GM12873 (cell line): ENCODE data around the gene NUTF2.

Source experiments
- TF ChIP-seq, protein P1 (sequence below): IDR thresholded peaks from 2 replicates; pipeline ENCODE4 v1.5.1; 2012; ENCODE audit warnings: low read depth, mild to moderate bottlenecking, moderate library complexity, low read length, control low read depth; ENCODE audit not compliant: insufficient read depth; ENCODE audit errors: missing control alignments

The NUTF2 gene

DNA sequence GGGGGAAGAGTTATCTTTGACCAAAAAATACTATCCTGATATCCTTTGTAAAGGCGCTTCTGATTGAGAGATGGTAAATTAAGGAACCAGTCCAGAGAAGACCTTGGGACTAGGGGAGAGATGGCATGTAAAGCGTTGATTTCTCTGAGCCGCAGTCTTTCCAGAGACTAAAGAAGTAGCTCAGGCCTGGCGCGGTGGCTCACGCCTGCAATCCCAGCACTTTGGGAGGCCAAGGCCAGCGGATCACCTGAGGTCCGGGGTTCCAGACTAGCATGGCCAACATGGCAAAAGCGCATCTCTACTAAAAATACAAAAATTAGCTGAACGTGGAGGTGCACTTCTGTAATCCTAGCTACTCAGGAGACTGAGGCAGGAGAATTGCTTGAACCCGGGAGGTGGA lies 1.4 kb downstream of the NUTF2 start:
- TF ChIP-seq, protein P1, sequence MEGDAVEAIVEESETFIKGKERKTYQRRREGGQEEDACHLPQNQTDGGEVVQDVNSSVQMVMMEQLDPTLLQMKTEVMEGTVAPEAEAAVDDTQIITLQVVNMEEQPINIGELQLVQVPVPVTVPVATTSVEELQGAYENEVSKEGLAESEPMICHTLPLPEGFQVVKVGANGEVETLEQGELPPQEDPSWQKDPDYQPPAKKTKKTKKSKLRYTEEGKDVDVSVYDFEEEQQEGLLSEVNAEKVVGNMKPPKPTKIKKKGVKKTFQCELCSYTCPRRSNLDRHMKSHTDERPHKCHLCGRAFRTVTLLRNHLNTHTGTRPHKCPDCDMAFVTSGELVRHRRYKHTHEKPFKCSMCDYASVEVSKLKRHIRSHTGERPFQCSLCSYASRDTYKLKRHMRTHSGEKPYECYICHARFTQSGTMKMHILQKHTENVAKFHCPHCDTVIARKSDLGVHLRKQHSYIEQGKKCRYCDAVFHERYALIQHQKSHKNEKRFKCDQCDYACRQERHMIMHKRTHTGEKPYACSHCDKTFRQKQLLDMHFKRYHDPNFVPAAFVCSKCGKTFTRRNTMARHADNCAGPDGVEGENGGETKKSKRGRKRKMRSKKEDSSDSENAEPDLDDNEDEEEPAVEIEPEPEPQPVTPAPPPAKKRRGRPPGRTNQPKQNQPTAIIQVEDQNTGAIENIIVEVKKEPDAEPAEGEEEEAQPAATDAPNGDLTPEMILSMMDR = no peak

DNA sequence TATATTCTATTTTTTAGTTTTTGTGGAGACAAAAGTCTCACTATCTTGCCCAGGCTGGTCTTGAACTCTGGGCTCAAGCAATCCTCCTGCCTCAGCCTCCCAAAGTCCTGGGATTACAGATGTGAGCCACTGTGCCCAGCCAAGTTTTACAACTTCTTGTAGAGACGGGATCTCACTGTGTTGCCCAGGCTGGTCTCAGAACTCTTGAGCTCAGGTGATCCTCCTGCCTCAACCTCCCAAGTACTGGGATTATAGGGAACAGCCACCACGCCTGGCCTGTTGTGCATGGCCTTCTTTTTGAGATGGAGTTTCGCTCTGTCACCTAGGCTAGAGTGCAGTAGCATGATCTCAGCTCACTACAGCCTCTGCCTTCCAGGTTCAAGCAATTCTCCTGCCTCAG lies 6.9 kb downstream of the NUTF2 start:
- TF ChIP-seq, protein P1 = no peak

DNA sequence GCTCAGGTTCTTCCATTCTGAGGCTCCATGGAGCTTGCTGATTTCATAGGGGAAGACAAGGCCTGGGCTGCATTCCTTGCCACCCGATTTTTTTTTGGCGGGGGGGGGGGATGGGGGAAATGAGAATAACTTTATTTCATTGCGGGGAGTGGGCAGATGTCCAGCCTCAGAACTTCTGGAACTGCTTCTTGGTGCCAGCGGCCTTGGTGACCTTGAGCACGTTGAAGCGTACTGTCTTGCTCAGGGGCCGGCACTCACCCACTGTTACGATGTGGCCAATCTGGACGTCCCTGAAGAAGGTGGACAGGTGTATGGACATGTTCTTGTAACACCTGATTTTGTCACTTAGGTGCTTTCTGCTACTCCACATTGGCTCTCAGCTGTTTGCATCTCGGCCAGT lies 9.1 kb downstream of the NUTF2 start:
- TF ChIP-seq, protein P1 = no peak

DNA sequence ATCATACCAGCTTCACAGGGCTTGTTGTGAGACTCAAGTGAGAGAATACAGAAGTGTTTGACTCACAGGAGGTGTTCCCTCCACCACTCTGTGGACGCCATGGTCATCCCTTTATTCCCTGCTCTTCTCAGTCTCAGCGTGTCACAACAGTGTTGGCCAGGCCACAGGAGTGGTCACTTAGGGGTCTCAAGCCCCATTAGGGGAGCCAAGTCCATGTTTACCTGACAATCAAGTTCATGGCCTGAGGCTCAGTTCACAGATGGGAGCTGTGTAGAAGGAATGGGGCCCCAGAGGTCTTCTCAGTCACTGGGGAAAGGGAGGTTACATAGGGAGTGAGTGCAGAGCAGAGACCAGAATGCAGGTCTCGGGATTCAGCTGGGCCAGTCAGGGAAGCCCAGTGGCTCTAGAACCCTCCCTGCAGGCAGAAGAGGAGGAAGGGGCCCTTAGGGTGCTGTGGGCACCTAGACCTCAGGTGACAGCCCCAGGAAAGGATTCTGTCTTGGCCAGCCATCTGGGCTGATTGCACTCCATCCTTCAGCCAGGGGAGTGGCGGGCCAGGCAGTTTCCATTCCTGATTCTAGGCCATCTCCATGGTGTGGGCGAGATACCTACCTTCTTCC lies 10.3 kb downstream of the NUTF2 start:
- TF ChIP-seq, protein P1 = no peak

DNA sequence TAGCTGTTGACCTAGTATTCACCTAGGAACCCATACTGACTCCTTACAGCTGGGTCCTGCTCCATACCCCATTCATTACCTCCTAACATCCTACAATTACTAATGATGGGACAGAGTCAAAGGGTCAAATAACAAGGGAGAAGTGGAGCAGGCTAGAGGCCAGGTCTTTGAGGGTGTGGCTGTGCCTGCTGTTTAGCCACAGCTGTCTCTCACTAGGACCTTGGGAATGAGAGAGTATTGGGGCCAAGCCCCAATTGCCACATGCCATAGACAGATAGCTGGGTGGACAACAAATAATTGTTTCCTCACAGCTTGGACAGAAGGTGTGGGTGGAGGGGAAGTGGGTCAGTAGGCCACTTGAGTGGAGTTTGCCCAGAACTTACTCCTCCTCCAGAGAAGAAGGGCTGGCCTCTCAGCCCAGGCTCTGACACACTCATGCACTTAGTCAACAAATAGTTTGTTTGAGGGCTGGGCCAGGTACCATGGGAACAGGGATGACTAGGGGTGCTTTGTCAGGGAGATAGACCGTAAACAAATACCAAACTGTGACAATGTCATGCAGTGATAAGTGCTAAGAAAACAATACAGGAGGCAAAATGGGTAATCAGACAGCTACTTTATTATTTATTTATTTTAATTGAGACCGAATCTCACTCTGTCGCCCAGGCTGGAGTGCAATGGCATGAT lies 11.0 kb downstream of the NUTF2 start:
- TF ChIP-seq, protein P1 = no peak

DNA sequence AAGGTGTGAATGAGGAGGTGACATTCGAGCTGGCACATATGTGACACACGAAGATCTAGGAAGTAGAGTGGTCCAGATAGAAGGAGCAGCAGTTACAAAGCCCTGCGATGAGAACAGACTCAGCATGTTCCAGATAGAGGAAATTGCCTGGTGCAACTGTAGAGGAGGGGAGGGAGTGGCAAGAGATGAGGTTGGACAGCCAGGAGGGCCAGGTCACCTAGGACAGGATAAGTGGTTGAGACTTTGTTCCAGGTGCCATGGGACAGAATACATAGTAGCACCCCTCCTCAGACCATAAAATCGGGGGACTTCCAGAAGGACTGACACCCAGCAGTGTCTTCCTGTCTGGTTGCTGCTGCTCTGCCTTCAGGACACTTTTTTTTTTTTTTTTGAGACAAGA lies 11.8 kb downstream of the NUTF2 start:
- TF ChIP-seq, protein P1 = no peak

DNA sequence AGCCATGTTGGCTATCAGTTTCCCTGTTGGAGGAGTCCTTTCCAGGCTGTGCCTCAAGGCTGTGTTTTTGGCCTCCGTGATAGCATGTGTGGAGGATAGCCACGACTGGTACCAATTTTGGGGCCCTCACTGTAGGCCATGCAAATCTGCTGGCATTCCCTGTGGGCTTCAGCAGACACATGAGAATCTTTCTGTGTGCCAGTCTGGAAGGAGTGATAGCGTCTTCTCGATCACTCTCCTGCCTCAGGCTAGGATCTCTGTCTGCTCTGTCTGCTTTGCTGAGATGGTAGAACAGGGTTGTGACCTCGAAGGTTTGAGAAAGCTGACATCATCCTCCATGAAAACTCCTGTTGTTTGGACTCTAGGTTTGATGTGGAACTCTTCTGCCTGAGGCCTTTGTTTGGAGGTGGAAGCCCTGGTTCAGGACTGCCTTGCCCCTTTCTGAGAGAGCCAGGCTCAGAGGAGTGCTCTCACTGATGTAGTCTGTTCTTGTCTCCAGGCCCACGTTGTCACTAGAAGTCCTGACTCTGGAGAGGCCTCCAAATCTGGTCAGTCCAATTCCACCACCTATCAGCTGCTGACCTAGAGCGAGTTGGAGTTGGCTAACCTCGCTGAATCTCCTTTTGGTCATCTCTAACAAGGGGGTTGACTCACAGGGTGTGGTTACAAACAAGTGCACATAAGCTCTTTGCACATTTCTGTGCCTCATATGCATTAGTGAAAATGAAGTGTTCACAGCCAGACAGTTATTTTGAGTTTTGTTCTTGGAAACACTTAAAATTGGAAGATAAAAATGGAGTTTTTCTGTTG lies 14.1 kb downstream of the NUTF2 start:
- TF ChIP-seq, protein P1 = no peak
